ENCODE results near the gene ABHD10. TPM values are rescaled to one million over a fixed set of nuclear protein-coding genes. Genes with fewer than 3 reads are reported as not detected.
A peak's percentile ranks its signal among the peaks of the same experiment; 100 is the strongest.

The ABHD10 gene
- total RNA-seq, 1 donor from 2014 or later: 82.9 TPM

GRCh38 chr3:111998636-111999483 lies 20.0 kb downstream of the ABHD10 start, which contains the start of gene TAGLN3:
Gene TAGLN3 (plus strand): TSS chr3:111998922. CDS start chr3:111999423, 501 bp downstream.
- H3K27me3 ChIP-seq: peaks cover 20% of the 10 kb centered on the region
- peak; percentile 96 for DNase-seq (ENCODE audit: low spot score)
- H3K9ac ChIP-seq: peak within 1 kb of the TSS; percentile 57

GRCh38 chr3:111999484-112000324 lies 20.9 kb downstream of the ABHD10 start:
- Mint-ChIP-seq H3K27me3 (ENCODE audit: insufficient read depth, low read depth) (peaks cover 8% of the 10 kb centered on the region), H3K4me1 (peaks cover 58% of the 10 kb centered on the region), H3K36me3 (peaks cover 35% of the 10 kb centered on the region), H3K27ac (peak overlapping the region; percentile 99), H3K4me3 (peak overlapping the region; percentile 99), H3K9me3 (no peaks in the 10 kb centered on the region)
- peaks cover 20% of the 10 kb centered on the region for H3K27me3 ChIP-seq
- peaks cover 38% of the 10 kb centered on the region for H3F3A ChIP-seq (ENCODE audit: low read depth)
- H4K20me1 ChIP-seq (ENCODE audit: low read depth): peaks cover 45% of the 10 kb centered on the region
- peaks cover 45% of the 10 kb centered on the region for H3K4me1 ChIP-seq
- peak overlapping the region; percentile 99 for H3K4me2 ChIP-seq
- H3K36me3 ChIP-seq: no peaks in the 10 kb centered on the region
- H2AFZ ChIP-seq (replicated peaks): peak overlapping the region; percentile 57
- peaks cover 29% of the 10 kb centered on the region for H3K79me2 ChIP-seq (ENCODE audit: low read depth)
- H3K9me3 ChIP-seq (ENCODE audit: low read depth): no peaks in the 10 kb centered on the region
- H3K27ac ChIP-seq: peak overlapping the region; percentile 94
- peak overlapping the region; percentile 66 for H3K4me3 ChIP-seq
- DNase-seq (ENCODE audit: low spot score): no peak
- TF ChIP-seq EZH2 (IDR thresholded peaks at IDR 0.05) (no peak), CTCF (IDR thresholded peaks at IDR 0.05) (no peak), EZH2phosphoT487 (IDR thresholded peaks at IDR 0.05) (no peak)
- H3K9ac ChIP-seq: peak overlapping the region; percentile 57

More at GRCh38 chr3:111998636-111999483, 20.0 kb downstream of the ABHD10 start, which contains the start of gene TAGLN3:
- H3K36me3 Mint-ChIP-seq: peaks cover 27% of the 10 kb centered on the region
- Histone ChIP-seq H4K20me1 (ENCODE audit: low read depth) (peaks cover 36% of the 10 kb centered on the region), H3F3A (ENCODE audit: low read depth) (peaks cover 43% of the 10 kb centered on the region), H3K36me3 (no peaks in the 10 kb centered on the region), H3K27ac (peak within 1 kb of the TSS; percentile 94), H3K4me3 (peak within 1 kb of the TSS; percentile 66), H3K4me2 (peak within 1 kb of the TSS; percentile 99), H3K79me2 (ENCODE audit: low read depth) (peaks cover 29% of the 10 kb centered on the region), H3K9me3 (ENCODE audit: low read depth) (no peaks in the 10 kb centered on the region), H3K4me1 (peaks cover 44% of the 10 kb centered on the region), H2AFZ (replicated peaks) (peak within 1 kb of the TSS; percentile 57)
- peak within 1 kb of the TSS; percentile 99 for H3K4me3 Mint-ChIP-seq
- H3K27me3 Mint-ChIP-seq (ENCODE audit: insufficient read depth, low read depth): peaks cover 8% of the 10 kb centered on the region
- H3K27ac Mint-ChIP-seq: peak within 1 kb of the TSS; percentile 99
- TF ChIP-seq EZH2phosphoT487 (IDR thresholded peaks at IDR 0.05): peak; percentile 41
- no peak for TF ChIP-seq EZH2 (IDR thresholded peaks at IDR 0.05)
- peaks cover 58% of the 10 kb centered on the region for H3K4me1 Mint-ChIP-seq
- H3K9me3 Mint-ChIP-seq: no peaks in the 10 kb centered on the region

- DNase-seq (ENCODE audit: low spot score): no peak
- peak overlapping the region; percentile 99 for H3K4me2 ChIP-seq
- Mint-ChIP-seq H3K36me3 (peaks cover 42% of the 10 kb centered on the region), H3K9me3 (no peaks in the 10 kb centered on the region), H3K27ac (peak overlapping the region; percentile 99), H3K4me1 (peaks cover 63% of the 10 kb centered on the region), H3K27me3 (ENCODE audit: insufficient read depth, low read depth) (peaks cover 8% of the 10 kb centered on the region), H3K4me3 (peak overlapping the region; percentile 99)
- H3K4me1 ChIP-seq: peaks cover 51% of the 10 kb centered on the region
- H3K9me3 ChIP-seq (ENCODE audit: low read depth): no peaks in the 10 kb centered on the region
- H3K9ac ChIP-seq: no peak overlapping the region
- no peak overlapping the region for H2AFZ ChIP-seq (replicated peaks)
- peaks cover 38% of the 10 kb centered on the region for H3F3A ChIP-seq (ENCODE audit: low read depth)
- peaks cover 20% of the 10 kb centered on the region for H3K27me3 ChIP-seq
- H4K20me1 ChIP-seq (ENCODE audit: low read depth): peaks cover 51% of the 10 kb centered on the region
- no peak overlapping the region for H3K27ac ChIP-seq
- H3K4me3 ChIP-seq: peak overlapping the region; percentile 66
- TF ChIP-seq EZH2 (IDR thresholded peaks at IDR 0.05) (no peak), EZH2phosphoT487 (IDR thresholded peaks at IDR 0.05) (no peak), CTCF (IDR thresholded peaks at IDR 0.05) (no peak)
- H3K79me2 ChIP-seq (ENCODE audit: low read depth): peaks cover 29% of the 10 kb centered on the region
- H3K36me3 ChIP-seq: no peaks in the 10 kb centered on the region
These were observed 21.5 kb downstream of the ABHD10 start for GRCh38 chr3:112000367-112000771.
